GM19467 (cell line): Measurements from ENCODE around the gene ZNF320.
"Not testable (repeated sequence)": the region's sequence is repeated elsewhere in the genome, so short reads cannot be mapped to it uniquely, and the experiment has no call there.

Source experiments
- ATAC-seq: cut with Tn5 transposase; IDR thresholded peaks from one replicate; pipeline ENCODE4 v1.9.1; 2021; ENCODE audit warnings: mild to moderate bottlenecking, moderate library complexity; ENCODE audit not compliant: unreplicated experiment

ZNF320 gene

GRCh38 chr19:52922841-52923777 lies 25.7 kb upstream of the ZNF320 start, which contains the start of gene ZNF888:
Gene ZNF888 (minus strand): TSS chr19:52923428. CDS start chr19:52917873, 5,555 bp downstream.
- ATAC-seq = peak; percentile 84

GRCh38 chr19:52917531-52917930 lies 20.1 kb upstream of the ZNF320 start:
- no peak for ATAC-seq

- no peak for ATAC-seq
Observed at GRCh38 chr19:52910648-52911047, 13.2 kb upstream of the ZNF320 start.

GRCh38 chr19:52904052-52904780 lies 6.8 kb upstream of the ZNF320 start:
- not testable (repeated sequence) for ATAC-seq

GRCh38 chr19:52901842-52902241 lies 4.4 kb upstream of the ZNF320 start:
- no peak for ATAC-seq

- not testable (repeated sequence) for ATAC-seq
Observed at GRCh38 chr19:52898596-52898995, 1.2 kb upstream of the ZNF320 start.

- ATAC-seq = no peak
Observed at GRCh38 chr19:52898101-52898500, 666 bp upstream of the ZNF320 start.

- ATAC-seq = no peak
Observed at GRCh38 chr19:52896431-52897137, 851 bp downstream of the ZNF320 start.

GRCh38 chr19:52891336-52891735 lies 6.1 kb downstream of the ZNF320 start:
- ATAC-seq = no peak

- ATAC-seq = no peak
Observed at GRCh38 chr19:52889931-52890330, 7.5 kb downstream of the ZNF320 start.

GRCh38 chr19:52889076-52889475 lies 8.4 kb downstream of the ZNF320 start:
- ATAC-seq = no peak

GRCh38 chr19:52880895-52881389 lies 16.5 kb downstream of the ZNF320 start:
- no peak for ATAC-seq

- not testable (repeated sequence) for ATAC-seq
Observed at GRCh38 chr19:52872996-52873395, 24.4 kb downstream of the ZNF320 start.

- no peak for ATAC-seq
Observed at GRCh38 chr19:52871466-52871865, 26.0 kb downstream of the ZNF320 start.

- not testable (repeated sequence) for ATAC-seq
Observed at GRCh38 chr19:52868031-52868430, 29.4 kb downstream of the ZNF320 start.

- peak; percentile 98 for ATAC-seq
Observed at GRCh38 chr19:52857378-52858191, 39.9 kb downstream of the ZNF320 start, which contains the start of gene ZNF468. Gene ZNF468 (minus strand): TSS chr19:52857619. CDS start chr19:52854272, 3,347 bp downstream.

- ATAC-seq = peak; percentile 31
Observed at GRCh38 chr19:52856540-52857377, 40.7 kb downstream of the ZNF320 start.
